Osteocyte (in vitro differentiated cells): ENCODE data around the gene CREB5. TPM values are rescaled to one million over a fixed set of nuclear protein-coding genes. Genes with fewer than 3 reads are reported as not detected.
"Not testable (repeated sequence)": the region's sequence is repeated elsewhere in the genome, so short reads cannot be mapped to it uniquely, and the experiment has no call there.

ENCODE experiments used
- DNase-seq: peaks from one replicate; pipeline ENCODE4 v3.0.0; 2021; ENCODE audit warnings: mixed read lengths; ENCODE audit not compliant: unreplicated experiment; ENCODE audit errors: extremely low spot score
- H3K27ac Mint-ChIP-seq: one replicate; pipeline ENCODE4 v1.8.0; 2021; ENCODE audit warnings: mild to moderate bottlenecking, mixed read lengths; ENCODE audit not compliant: unreplicated experiment
- H3K27me3 Mint-ChIP-seq: one replicate; pipeline ENCODE4 v1.8.0; 2021; ENCODE audit warnings: mixed read lengths; ENCODE audit not compliant: unreplicated experiment
- H3K36me3 Mint-ChIP-seq: one replicate; pipeline ENCODE4 v1.8.0; 2021; ENCODE audit warnings: mixed read lengths; ENCODE audit not compliant: unreplicated experiment
- H3K4me1 Mint-ChIP-seq: one replicate; pipeline ENCODE4 v1.8.0; 2021; ENCODE audit warnings: mixed read lengths; ENCODE audit not compliant: unreplicated experiment
- H3K4me3 Mint-ChIP-seq: one replicate; pipeline ENCODE4 v1.8.0; 2021; ENCODE audit warnings: mild to moderate bottlenecking, moderate library complexity, mixed read lengths; ENCODE audit not compliant: unreplicated experiment
- H3K9me3 Mint-ChIP-seq: one replicate; pipeline ENCODE4 v1.8.0; 2021; ENCODE audit warnings: mixed read lengths; ENCODE audit not compliant: unreplicated experiment
- total RNA-seq: library from RNA; stranded (reverse); gene quantifications from 2 replicates; pipeline ENCODE4 v1.2.1, GENCODE V29; 2021
- TF ChIP-seq, protein P1 (sequence below): fragments of 200-600 bp; sonication (generic); IDR thresholded peaks from 2 replicates; pipeline ENCODE4 v1.5.0; 2021; ENCODE audit warnings: antibody characterized with exemption, mild to moderate bottlenecking, moderate library complexity

Gene CREB5
- total RNA-seq, 1 donor from 2014 or later: 7.5 TPM

- Mint-ChIP-seq H3K27ac (no peak overlapping the region), H3K27me3 (peaks cover 6% of the 10 kb centered on the region), H3K4me3 (no peak overlapping the region), H3K36me3 (no peaks in the 10 kb centered on the region), H3K9me3 (peaks cover 4% of the 10 kb centered on the region), H3K4me1 (no peaks in the 10 kb centered on the region)
- no peak for DNase-seq
- TF ChIP-seq, protein P1, sequence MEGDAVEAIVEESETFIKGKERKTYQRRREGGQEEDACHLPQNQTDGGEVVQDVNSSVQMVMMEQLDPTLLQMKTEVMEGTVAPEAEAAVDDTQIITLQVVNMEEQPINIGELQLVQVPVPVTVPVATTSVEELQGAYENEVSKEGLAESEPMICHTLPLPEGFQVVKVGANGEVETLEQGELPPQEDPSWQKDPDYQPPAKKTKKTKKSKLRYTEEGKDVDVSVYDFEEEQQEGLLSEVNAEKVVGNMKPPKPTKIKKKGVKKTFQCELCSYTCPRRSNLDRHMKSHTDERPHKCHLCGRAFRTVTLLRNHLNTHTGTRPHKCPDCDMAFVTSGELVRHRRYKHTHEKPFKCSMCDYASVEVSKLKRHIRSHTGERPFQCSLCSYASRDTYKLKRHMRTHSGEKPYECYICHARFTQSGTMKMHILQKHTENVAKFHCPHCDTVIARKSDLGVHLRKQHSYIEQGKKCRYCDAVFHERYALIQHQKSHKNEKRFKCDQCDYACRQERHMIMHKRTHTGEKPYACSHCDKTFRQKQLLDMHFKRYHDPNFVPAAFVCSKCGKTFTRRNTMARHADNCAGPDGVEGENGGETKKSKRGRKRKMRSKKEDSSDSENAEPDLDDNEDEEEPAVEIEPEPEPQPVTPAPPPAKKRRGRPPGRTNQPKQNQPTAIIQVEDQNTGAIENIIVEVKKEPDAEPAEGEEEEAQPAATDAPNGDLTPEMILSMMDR: no peak
These were observed 134.8 kb downstream of the CREB5 start for GRCh38 chr7:28547115-28547514.

DNA sequence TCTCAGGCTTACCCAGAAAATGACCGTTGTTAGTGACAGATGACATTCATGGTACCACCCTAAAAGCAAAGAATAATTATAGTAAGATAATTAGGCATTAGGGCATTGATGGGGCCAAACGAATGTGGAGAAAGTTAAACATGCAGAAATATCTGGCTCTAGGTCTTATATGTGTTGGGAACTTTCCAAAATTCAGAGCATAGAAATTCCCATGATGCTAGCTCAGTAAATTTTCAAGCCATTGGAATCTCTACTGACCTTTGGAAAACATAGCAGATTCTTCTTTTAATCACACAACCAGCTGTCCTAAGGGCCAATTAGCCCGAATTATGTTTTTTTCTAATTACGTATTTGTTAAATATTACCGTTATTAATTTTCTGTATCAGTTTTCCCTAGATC is 136.1 kb downstream of the CREB5 start:
- peaks cover 6% of the 10 kb centered on the region for H3K27me3 Mint-ChIP-seq
- no peaks in the 10 kb centered on the region for H3K4me1 Mint-ChIP-seq
- no peak overlapping the region for H3K27ac Mint-ChIP-seq
- H3K9me3 Mint-ChIP-seq: peaks cover 4% of the 10 kb centered on the region
- DNase-seq: no peak
- TF ChIP-seq, protein P1: no peak
- H3K36me3 Mint-ChIP-seq: no peaks in the 10 kb centered on the region
- H3K4me3 Mint-ChIP-seq: no peak overlapping the region

DNA sequence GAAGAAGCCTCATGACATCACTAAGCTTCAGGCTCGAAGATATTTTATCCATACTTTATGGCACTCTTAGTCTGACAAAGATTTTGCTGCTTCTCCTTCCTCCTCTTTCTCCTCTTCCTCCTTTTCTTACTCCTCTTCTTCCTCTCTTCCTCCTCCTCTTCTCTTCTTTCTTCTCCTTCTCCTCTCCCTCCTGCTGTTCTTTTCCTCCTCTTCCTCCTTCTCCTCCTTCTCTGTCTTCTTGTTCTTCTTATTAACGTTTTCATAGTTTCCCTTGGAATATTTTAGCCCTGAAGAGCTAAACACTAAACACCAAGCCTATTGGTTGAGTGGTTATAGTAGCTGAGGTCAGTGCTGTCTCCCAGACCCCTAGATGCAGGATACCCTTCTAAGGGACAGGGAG is 137.7 kb downstream of the CREB5 start:
- Mint-ChIP-seq H3K4me1 (no peaks in the 10 kb centered on the region), H3K36me3 (no peaks in the 10 kb centered on the region), H3K27me3 (peaks cover 6% of the 10 kb centered on the region), H3K27ac (no peak overlapping the region), H3K9me3 (peaks cover 4% of the 10 kb centered on the region), H3K4me3 (no peak overlapping the region)
- TF ChIP-seq, protein P1: no peak
- no peak for DNase-seq

DNA sequence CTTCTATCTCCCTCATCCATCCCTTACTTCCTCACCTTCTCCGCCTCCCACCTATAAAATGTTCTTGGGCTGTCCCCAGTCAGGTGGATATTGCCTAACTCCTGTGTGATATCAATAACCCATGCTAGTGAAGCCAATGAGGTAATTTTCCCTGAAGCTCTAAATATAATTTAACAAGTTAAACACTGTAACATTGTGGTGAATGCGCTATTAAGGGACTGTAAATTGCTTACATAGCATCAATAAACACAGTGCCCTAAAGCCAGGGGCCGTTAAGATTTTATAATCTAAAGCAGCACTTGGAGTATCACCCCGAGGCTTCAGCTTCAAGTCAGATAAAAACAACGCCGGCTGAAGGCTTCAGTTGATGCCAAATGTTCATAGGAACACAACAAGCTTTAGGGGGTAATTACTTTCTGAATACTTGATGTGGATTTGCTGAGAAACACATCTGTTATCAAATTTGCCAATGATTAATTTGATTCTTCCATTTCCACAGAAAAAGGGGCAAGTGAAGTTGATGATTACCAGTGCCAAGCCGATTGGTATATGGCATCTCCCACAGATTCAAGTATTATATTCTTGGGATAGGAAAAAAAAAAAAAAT is 138.4 kb downstream of the CREB5 start:
- Mint-ChIP-seq H3K4me1 (no peaks in the 10 kb centered on the region), H3K27me3 (peaks cover 6% of the 10 kb centered on the region), H3K36me3 (no peaks in the 10 kb centered on the region), H3K9me3 (peaks cover 4% of the 10 kb centered on the region), H3K4me3 (no peak overlapping the region), H3K27ac (no peak overlapping the region)
- no peak for DNase-seq
- TF ChIP-seq, protein P1: no peak

DNA sequence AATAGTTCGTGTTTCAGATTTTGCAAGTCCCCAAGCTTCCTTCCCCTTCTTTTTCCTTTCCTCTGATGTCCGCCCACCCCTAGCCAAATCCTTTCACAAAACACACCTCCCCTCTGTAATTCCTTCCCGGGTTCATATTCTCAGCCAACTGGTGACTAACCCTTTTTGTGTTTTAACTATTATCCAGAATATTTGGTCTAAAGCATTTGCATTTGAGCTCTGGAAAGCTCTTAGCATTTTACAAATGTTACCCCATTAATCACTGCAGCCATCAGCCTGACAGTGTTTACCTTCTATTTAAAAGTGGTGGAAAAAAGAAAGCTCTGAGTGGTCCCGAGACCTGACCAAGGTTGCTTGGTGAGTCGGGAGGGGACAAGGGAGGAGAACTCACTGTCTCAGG is 139.0 kb downstream of the CREB5 start:
- peaks cover 4% of the 10 kb centered on the region for H3K9me3 Mint-ChIP-seq
- TF ChIP-seq, protein P1: no peak
- H3K27ac Mint-ChIP-seq: no peak overlapping the region
- H3K4me1 Mint-ChIP-seq: no peaks in the 10 kb centered on the region
- no peak overlapping the region for H3K4me3 Mint-ChIP-seq
- DNase-seq: no peak
- H3K36me3 Mint-ChIP-seq: no peaks in the 10 kb centered on the region
- H3K27me3 Mint-ChIP-seq: peaks cover 6% of the 10 kb centered on the region

- not testable (repeated sequence) for H3K4me1 Mint-ChIP-seq, H3K4me3 Mint-ChIP-seq, H3K36me3 Mint-ChIP-seq, H3K27me3 Mint-ChIP-seq, H3K9me3 Mint-ChIP-seq, DNase-seq, H3K27ac Mint-ChIP-seq
These were observed 139.4 kb downstream of the CREB5 start for GRCh38 chr7:28551766-28552165.
